ENCODE results near the gene PLPP6.
"Not testable (repeated sequence)": the region's sequence is repeated elsewhere in the genome, so short reads cannot be mapped to it uniquely, and the experiment has no call there.

PLPP6 gene

DNA sequence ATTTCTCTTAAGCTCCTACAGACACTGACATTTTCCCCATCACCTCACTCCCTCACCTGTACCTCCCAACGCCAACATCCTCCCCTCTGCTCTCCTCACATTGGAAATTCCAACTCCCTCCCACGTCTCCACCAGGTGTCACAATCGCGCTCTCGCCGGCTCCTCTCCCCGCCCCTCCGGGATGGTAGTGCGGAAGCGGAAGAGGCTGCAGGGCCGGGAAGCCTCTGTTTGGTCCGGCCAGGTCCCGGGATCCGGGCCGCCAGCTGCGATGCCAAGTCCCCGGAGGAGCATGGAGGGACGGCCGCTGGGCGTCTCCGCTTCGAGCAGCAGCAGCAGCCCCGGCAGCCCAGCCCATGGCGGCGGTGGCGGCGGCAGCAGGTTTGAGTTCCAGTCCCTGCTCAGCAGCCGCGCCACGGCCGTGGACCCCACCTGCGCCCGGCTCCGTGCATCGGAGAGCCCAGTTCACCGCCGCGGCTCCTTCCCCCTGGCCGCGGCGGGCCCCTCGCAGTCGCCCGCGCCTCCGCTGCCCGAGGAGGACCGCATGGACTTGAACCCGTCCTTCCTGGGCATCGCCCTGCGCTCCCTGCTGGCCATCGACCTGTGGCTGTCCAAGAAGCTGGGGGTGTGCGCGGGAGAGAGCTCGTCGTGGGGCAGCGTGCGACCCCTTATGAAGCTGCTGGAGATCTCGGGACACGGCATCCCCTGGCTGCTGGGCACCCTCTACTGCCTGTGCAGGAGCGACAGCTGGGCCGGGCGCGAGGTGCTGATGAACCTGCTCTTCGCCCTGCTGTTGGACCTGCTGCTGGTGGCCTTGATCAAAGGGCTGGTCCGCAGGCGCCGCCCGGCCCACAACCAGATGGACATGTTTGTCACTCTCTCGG, at the start of gene PLPP6:
PLPP6 (plus strand) TSS at position 187 of the 881 bp plus-strand sequence; CDS start at position 269, 82 bp downstream.
- DNase-seq: peak; percentile 78 to 84

DNA sequence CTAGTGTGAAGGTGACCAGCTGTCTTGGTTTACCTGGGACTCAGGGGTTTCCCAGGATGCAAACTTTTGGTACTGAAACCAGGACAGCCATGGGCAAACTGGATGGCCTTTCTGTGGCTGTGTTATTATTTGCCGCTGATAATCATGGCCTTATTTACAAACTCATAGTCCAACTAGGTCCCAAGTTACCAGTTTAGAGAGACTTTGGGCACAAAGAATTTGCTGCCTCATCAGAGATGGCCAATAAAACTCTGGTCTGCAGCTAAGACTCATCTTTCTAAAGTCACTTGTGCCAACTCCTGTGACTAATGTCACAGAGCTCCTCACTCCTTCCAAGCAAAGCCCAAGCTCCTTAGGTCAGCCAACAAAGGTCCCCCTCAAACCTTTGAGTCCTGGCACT, 47.5 kb upstream of the PLPP6 start:
- no peak for DNase-seq

DNA sequence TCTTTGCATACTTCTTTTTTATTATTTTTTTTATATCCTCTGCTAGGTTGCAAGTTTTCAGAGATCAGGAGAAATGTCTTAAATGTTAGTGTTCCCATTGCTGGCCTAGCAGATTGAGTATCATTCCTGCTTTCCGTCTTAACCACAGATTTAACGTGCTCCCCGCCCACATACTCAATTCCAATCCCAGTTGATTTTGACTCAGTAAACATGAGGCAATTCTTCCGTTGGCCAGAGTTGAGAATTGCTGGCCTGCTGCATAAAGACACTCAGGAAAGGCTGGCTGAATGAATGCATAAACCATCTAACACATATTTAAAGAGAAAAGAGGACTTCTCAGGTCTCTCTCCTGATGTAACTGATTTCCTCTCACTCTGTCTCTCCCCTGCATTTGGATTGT, 46.8 kb upstream of the PLPP6 start:
- no peak for DNase-seq

DNA sequence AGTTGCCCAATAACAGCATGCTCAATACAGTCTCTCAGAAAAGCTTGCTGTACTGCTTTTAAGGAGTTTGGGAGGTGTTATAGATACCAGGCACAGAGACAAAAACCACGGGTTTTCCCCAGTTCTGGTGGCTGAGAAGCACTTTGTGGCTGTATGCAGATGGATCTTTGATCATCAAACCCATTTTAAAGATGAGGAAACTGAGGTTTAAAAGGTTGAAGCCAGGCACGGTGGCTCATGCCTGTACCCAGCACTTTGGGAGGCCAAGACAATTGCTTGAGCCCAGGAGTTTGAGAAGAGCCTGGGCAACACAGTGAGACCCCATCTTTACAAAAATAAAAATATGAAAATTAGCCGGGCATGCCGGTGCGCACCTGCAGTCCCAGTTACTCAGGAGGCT, 46.3 kb upstream of the PLPP6 start:
- no peak for DNase-seq

DNA sequence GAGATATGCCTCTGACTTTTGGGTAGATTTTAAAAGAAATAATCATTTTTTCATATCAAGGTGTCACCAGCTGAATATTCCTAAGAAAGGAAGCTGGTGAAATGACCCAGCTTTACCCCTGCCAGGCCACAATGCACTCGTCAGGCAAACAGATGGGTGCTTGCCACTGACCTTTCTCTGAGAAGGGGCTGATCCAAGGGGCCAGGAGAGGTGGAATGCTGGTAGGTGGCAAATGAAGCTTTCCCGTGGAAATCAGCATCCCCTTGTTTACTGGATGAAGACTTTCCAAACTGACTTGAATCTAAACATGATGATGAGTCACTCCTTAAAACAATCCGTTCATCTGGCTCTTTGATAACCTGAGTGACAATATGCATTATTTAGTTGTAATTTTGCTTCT, 44.3 kb upstream of the PLPP6 start:
- no peak for DNase-seq

DNA sequence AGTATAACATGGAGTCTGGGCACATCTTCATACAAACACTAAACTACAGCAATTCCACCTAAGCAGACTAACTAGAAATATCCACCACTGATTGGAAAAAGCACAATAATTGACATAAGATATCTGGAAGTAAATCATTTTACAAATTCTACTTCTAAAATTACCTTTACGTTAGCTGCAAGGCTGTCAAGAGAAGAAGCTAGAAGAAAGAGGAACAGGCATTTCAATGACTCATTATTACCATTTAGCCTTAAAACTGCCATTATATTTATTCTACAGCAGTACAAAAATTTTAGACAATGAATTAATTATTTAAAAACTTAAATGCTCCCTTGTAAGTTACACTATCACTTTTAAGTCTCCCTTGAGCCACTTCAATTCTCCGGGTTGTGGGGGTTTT, 43.4 kb upstream of the PLPP6 start:
- DNase-seq: no peak

DNA sequence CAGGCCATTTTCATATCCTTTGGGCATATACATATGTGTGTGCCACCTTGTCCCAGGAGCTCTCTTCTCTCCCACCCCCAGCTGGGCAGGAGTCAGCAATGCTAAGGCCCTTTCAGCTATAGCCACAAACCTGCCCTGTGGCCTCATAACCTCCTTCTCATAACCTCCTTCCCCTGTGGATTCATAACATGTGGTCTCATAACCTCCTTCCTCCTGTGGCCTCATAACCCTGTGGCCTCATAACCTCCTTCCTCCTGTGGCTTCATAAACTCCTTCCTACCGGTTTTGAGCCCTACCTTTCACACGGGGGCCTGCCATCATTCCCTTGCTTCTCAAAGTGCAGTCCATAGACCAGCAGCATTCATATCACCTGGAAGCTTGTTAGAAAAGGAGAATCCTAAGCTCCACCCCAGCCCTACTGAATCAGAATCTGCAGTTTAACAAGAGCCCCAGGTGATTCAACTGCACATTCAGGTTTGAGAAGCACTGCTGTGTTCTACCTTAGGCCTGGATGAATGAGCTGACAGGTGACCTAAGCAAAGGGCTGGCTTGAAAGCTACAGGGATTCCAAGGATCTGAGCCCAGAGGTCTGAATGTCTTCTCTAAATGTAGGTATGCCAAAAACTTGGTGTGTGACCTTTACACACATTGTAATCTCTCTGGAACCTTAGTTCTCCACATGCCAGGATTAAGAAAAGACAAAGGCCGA, 41.9 kb upstream of the PLPP6 start:
- no peak for DNase-seq

DNA sequence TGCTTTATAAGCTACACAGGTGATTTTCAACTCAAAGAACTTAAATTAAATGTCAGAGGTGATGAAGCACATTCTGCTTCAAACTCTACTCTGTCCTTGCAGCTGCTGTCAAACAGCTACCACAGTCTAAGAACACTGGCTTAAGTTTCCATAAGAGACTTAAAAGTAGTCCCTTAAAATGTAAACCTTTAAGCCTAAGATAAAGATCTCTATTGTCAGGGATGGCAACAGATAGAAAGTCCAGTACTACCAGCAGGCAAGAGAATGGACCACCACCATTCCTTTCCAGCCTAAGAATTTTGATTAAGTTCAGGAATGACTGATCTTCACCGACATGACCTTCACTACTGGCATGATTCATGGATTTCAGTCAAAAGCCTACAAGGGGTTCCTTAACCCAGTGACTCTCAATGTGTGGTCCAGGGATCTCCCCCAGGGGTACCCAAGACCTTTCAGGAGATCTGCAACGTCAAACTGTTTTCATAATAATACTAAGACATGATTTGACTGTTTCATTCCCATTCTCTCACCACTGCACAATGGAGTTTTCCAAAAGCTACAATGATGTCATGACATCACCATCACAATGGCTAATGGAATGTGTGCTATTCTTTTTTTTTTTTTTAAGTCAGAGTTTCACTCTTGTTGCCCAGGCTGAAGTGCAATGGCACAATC, 41.1 kb upstream of the PLPP6 start:
- DNase-seq: no peak

DNA sequence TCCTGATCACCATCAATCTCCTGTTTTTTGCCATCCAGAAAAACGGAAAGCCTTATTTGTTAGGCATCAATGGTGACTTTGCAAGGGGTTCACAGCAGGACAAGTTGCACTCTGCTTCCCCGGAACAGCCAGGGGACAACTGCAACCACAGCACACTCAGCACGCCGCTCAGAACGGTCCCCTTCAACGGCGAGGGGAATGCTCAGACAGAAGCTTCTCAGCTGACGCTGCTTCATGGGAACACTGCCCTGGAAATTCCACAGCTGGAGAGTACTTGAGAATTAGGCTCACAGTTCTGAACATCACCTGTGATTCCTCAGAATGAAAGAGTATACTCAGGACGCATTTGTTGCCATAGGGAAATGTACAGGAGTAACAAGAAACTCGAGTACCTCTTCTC, 40.1 kb upstream of the PLPP6 start:
- DNase-seq: no peak

DNA sequence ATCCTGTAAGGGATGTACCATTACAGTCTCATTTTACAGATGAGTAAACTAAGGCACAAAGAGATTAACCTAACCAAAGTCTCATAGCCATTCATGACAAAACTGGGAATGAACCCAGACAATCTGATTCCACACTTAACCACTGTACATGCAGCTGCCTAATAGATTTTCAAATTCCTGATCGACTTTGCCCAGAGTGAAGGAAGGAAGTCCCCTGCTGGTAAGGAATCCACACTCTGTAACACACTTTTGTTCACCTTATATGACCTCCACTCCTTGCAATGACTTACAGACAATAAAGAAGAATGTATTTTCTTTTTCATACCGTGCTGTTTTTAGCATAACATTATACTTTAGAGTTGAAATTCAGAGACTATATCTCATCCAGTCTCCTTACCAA, 31.3 kb upstream of the PLPP6 start:
- no peak for DNase-seq

DNA sequence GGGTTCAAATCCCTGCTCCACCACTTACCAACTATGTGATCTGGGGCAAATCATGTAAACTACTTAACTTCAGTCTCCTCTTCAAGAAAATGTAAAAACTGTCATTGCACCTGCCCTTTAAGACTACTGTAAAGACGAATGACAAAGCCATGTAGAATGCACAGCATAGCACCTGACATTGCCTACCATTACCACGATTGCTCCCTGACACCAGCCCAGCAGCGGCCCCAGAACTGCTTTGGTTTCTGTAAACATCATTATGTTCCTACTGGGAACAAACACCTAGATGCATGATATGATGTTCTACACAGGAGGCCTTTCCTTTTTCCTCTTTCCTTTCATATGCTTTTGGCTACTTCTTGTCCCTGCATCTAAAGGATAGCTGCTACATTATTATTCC, 23.1 kb upstream of the PLPP6 start:
- no peak for DNase-seq

DNA sequence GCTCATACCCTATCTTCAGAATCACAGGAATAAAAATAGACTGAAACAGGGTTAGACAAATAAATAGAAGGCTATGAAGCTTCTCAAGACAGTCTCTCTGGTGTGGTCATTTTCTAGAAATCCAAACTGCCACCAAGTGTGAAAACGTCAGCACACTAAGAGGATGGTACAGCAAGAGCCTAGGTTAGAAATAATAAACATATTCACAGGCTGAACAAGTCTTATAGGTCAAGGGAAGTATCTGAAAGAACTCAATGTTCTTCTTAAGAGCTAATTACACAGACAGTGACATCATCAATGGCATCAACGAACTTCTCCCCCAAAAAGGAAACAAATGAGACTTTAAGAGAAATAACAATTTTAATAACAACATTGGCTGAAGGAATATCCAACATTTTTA, 22.7 kb upstream of the PLPP6 start:
- no peak for DNase-seq

DNA sequence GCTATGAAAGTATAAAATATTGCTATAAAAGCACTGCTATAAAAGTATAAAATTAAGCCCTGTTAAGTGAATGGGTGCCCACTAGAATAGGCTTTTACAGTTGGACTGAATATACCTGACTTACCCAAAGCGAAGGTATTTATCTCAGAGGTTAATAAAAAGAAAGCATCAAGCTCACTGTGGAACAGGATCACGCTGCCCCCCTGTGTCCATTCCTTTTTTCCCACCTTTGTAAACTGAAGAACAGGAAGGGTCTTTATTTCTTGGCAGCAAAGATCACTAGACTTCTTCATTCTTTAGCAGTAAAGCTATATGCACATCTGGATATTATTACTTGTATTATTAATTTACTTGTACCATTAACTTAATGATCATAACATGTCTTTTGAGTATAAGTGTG, 22.1 kb upstream of the PLPP6 start:
- DNase-seq: peak; percentile 39 to 46

DNA sequence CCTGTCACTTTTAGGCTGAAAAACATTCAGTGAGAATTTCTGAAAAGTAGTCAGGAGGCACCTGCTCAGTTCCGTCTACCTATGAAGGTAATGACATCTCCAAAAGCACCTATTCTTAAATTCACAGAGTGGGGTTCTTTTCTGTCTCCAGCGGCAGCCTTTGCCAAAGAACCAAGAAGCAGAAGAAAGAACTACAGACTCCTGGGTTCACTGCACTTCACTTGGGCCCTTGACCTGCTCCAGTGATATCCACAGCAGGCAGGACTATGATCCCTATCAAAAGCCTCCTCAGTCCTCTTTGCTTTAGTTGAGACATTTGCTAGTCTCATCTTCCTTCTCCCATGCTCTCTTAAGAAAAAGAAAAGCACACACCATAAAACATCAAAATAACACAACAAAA, 19.7 kb upstream of the PLPP6 start:
- DNase-seq: no peak

DNA sequence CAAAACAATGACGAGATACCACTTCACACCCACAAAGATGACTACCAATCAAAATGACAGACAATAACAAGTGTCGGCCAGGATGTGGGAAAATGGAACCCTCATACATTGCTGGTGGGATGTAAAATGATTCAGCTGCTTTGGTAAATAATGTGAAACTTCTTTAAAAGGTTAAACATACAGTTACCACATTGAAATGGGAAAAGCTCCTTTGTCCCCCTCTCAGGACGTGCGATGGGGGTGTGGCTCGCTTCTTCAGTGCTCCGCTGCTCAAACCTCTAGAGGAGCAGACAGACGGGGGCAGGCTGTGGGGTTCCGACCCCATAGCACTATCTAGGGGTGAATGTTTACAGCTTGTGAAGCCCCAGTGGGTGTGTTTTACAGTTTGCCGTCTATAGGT, 8.0 kb upstream of the PLPP6 start:
- no peak for DNase-seq

DNA sequence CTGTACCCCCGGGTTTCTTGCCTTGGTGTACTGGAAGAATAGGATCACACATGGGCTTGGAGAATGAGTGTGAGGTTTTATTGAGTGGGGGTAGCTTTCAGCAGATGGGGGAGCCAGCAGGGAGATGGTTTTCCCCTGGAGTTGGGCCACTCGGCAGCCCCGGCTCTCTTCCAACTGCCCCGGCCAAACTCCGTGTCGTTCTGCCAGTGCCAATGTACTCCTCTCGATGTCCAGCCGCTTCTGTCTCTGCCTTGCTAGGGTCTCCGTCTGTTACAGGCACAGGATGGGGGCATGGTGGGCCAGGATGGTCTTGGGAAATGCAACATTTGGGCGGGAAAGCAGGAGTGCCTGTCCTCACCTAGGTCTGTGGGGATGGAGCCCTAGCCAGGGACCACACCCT, 7.6 kb upstream of the PLPP6 start:
- DNase-seq: no peak

DNA sequence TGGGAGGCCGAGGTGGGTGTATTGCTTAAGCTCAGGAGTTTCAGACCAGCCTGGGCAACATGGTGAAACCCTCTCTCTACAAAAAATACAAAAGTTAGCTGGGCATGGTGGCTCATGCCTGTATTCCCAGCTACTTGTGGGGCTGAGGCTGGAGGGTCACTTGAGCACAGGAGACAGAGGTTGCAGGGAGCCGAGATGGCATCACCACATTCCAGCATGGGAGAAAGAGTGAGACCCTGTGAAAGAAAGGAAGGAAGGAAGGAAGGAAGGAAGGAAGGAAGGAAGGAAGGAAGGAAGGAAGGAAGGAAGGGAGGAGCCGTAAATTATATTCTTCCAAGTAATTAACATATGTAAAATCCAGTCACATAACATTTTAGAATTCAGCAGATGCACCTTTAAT, 5.9 kb upstream of the PLPP6 start:
- DNase-seq: not testable (repeated sequence)

DNA sequence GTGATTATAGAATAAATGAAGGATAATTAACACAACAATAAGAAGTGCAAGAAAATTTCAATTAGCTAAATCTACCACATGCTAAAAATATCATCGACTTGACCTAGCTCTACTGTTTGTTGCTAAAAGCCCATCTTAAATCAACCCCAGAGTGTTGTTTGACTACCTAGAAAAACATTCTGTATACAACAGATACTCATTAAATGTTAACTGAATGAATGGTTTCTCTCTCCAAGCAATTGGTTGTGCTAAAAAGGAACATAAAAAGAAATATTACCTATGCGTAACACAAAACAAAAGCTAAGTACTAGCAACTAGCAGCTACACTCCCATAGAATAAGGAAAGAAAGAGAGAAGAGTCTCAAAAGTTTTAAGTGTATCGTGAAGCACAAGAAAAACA, 5.5 kb upstream of the PLPP6 start:
- DNase-seq: no peak

DNA sequence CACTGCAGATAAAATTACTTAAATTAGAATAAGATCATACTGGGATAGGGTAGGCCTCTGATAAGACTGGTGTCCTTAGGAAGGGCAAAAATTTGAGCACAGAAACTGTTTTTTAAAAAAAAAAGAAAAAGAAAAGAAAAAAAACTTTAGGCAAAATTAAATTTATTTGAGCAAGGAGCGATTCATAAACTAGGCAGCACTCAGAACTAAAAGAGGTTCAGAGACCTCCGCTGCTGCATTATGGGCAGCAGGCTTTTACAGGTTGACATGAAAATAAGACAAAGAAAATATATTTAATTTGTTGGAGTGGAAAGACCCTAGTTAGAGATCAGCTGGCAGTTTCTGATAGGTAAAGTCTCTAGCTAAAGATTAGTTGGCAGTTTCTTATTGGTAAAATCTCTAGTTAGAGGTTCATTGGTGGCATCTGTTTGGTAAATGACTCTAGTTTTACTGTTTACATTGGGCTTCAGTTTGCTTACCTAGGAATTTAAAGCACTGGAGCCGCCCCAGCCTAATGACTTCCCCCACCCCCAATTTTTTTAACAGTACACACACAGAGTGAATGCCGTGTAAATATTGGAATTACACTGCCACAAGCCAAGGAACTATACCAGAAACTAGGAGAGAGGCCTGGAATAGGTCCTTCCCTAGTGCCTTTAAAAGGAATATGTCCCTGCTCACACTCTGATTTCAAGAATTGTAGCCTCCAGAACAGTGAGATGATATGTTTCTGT, 4.5 kb upstream of the PLPP6 start:
- DNase-seq: no peak

DNA sequence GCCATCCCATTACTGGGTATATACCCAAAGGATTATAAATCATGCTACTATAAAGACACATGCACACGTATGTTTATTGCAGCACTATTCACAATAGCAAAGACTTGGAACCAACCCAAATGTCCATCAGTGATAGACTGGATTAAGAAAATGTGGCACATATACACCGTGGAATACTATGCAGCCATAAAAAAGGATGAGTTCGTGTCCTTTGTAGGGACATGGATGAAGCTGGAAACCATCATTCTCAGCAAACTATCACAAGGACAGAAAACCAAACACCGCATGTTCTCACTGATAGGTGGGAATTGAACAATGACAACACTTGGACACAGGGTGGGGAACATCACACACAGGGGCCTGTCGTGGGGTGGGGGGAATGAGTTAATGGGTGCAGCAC, 1.4 kb upstream of the PLPP6 start:
- not testable (repeated sequence) for DNase-seq

DNA sequence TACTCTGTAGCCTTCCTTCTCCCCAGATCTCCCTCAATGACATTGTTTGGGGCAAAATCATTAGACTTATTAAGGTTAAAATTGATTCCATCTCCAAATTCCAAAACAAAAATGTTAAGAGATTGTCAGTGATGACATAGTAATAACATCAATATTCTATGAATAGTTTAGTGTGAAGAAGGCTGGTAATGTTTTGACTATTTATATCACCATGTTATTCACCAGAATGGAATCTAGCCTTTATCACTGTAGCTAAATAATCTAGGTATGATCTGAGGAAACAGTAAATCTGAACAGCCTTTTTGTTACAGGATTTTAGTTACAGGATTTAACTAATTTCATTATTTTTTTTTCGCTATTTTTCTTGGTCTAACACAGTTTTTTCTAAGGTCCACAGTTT, 929 bp upstream of the PLPP6 start:
- no peak for DNase-seq

DNA sequence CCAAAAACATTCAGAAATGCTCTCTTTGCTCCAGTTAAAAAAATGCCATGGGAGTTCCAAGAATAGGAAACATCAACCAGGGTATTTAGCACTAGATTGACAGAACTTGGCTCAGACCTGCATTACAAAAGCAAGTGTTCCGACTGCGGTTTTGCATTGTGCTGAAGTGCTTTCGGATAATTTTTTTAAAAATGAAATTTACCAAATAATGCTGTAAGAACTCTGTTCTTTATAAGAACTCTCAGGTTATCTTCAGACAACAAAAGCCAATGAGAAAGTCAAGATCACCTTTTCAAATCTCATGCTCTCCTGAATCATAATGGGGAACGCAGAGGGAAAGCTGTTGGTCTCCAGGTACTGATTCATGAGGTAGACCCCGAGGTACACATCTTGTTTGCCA, 483 bp upstream of the PLPP6 start:
- no peak for DNase-seq

Data from activated CD4-positive, alpha-beta T cell treated with anti-CD3 and anti-CD28 coated beads, Interleukin-2, amount 50 U/mL, for 48 hours (primary cell).